ENCODE results near the gene MYO1E. TPM values are rescaled to one million over a fixed set of nuclear protein-coding genes. Genes with fewer than 3 reads are reported as not detected.

The MYO1E gene
- total and polyA plus RNA-seq, 2 donors from 2014 or later = 41.9 to 198 TPM

GRCh38 chr15:59208613-59209249 lies 163.9 kb downstream of the MYO1E start:
- FAIRE-seq (no peak), DNase-seq (no peak)
- no peaks in the 10 kb centered on the region for H3K9me3 ChIP-seq (ENCODE audit: control insufficient read depth in 2 of 3, insufficient read depth in 1 of 3, low read length in 3 of 3)
- H3K27me3 ChIP-seq (ENCODE audit: control insufficient read depth, insufficient read depth, low read length) = no peaks in the 10 kb centered on the region
- no peak overlapping the region for H3K4me3 ChIP-seq (ENCODE audit: low read length in 3 of 3)
- intact Hi-C loops (cut with DNase I) = no loop called here
- H3K27ac ChIP-seq (ENCODE audit: low read depth in 2 of 2, low read length in 2 of 2) = no peak overlapping the region
- H3K9ac ChIP-seq (ENCODE audit: low read length in 3 of 3) = no peak overlapping the region
- peaks cover 2 to 32% (median 26%) of the 10 kb centered on the region in 3 donors for H3K36me3 ChIP-seq (ENCODE audit: control insufficient read depth in 2 of 3, insufficient read depth in 3 of 3, low read length in 3 of 3)
- H3K4me1 ChIP-seq (ENCODE audit: control insufficient read depth in 2 of 3, insufficient read depth in 2 of 3, low read depth in 1 of 3, low read length in 3 of 3) = no peaks in the 10 kb centered on the region
- no peak for TF ChIP-seq CTCF (IDR thresholded peaks at IDR 0.05; ENCODE audit: borderline replicate concordance, extremely low read depth, insufficient read depth)

GRCh38 chr15:59206623-59207183 lies 166.0 kb downstream of the MYO1E start, which contains the start of gene LDHAL6B:
Gene LDHAL6B (plus strand): TSS chr15:59206843. CDS start chr15:59206941, 98 bp downstream.
- DNase-seq = no peak
- TF ChIP-seq CTCF (IDR thresholded peaks at IDR 0.05; ENCODE audit: borderline replicate concordance, extremely low read depth, insufficient read depth) = no peak
- Histone ChIP-seq H3K36me3 (ENCODE audit: control insufficient read depth in 2 of 3, insufficient read depth in 3 of 3, low read length in 3 of 3) (peaks cover 2 to 37% (median 24%) of the 10 kb centered on the region in 3 donors), H3K27ac (ENCODE audit: low read depth in 2 of 2, low read length in 2 of 2) (no peak within 1 kb of the TSS), H3K4me1 (ENCODE audit: control insufficient read depth in 2 of 3, insufficient read depth in 2 of 3, low read depth in 1 of 3, low read length in 3 of 3) (no peaks in the 10 kb centered on the region), H3K4me3 (ENCODE audit: low read length in 3 of 3) (no peak within 1 kb of the TSS), H3K9me3 (ENCODE audit: control insufficient read depth in 2 of 3, insufficient read depth in 1 of 3, low read length in 3 of 3) (no peaks in the 10 kb centered on the region), H3K9ac (ENCODE audit: low read length in 3 of 3) (no peak within 1 kb of the TSS), H3K27me3 (ENCODE audit: control insufficient read depth, insufficient read depth, low read length) (no peaks in the 10 kb centered on the region)
- FAIRE-seq = no peak
- intact Hi-C loops (cut with DNase I) = no loop called here

GRCh38 chr15:59205839-59206622 lies 166.6 kb downstream of the MYO1E start:
- Histone ChIP-seq H3K27ac (ENCODE audit: low read depth in 2 of 2, low read length in 2 of 2) (no peak overlapping the region), H3K36me3 (ENCODE audit: control insufficient read depth in 2 of 3, insufficient read depth in 3 of 3, low read length in 3 of 3) (peaks cover 2 to 39% (median 26%) of the 10 kb centered on the region in 3 donors), H3K9ac (ENCODE audit: low read length in 3 of 3) (no peak overlapping the region), H3K4me3 (ENCODE audit: low read length in 3 of 3) (no peak overlapping the region), H3K9me3 (ENCODE audit: control insufficient read depth in 2 of 3, insufficient read depth in 1 of 3, low read length in 3 of 3) (no peaks in the 10 kb centered on the region), H3K4me1 (ENCODE audit: control insufficient read depth in 2 of 3, insufficient read depth in 2 of 3, low read depth in 1 of 3, low read length in 3 of 3) (no peaks in the 10 kb centered on the region), H3K27me3 (ENCODE audit: control insufficient read depth, insufficient read depth, low read length) (no peaks in the 10 kb centered on the region)
- intact Hi-C loops (cut with DNase I) = no loop called here
- FAIRE-seq (no peak), DNase-seq (no peak)
- TF ChIP-seq CTCF (IDR thresholded peaks at IDR 0.05; ENCODE audit: borderline replicate concordance, extremely low read depth, insufficient read depth) = no peak

Data from kidney (tissue), 14 donors.